ENCODE data around the gene SFXN5.

- TF ChIP-seq EZH2phosphoT487 (conservative IDR thresholded peaks at IDR 0.05; ENCODE audit: low read length) (no peak), CTCF (IDR thresholded peaks at IDR 0.05; ENCODE audit: insufficient read depth, low read length, poor library complexity, severe bottlenecking) (no peak)
These were observed 50.0 kb downstream of the SFXN5 start for GRCh38 chr2:73021371-73022010.
